ENCODE results near the gene ADD3. TPM values are rescaled to one million over a fixed set of nuclear protein-coding genes. Genes with fewer than 3 reads are reported as not detected.
A peak's percentile ranks its signal among the peaks of the same experiment; 100 is the strongest.

Gene ADD3
- total RNA-seq, 2 experiments from 2014 or later, result 85.2 to 85.8 TPM

DNA sequence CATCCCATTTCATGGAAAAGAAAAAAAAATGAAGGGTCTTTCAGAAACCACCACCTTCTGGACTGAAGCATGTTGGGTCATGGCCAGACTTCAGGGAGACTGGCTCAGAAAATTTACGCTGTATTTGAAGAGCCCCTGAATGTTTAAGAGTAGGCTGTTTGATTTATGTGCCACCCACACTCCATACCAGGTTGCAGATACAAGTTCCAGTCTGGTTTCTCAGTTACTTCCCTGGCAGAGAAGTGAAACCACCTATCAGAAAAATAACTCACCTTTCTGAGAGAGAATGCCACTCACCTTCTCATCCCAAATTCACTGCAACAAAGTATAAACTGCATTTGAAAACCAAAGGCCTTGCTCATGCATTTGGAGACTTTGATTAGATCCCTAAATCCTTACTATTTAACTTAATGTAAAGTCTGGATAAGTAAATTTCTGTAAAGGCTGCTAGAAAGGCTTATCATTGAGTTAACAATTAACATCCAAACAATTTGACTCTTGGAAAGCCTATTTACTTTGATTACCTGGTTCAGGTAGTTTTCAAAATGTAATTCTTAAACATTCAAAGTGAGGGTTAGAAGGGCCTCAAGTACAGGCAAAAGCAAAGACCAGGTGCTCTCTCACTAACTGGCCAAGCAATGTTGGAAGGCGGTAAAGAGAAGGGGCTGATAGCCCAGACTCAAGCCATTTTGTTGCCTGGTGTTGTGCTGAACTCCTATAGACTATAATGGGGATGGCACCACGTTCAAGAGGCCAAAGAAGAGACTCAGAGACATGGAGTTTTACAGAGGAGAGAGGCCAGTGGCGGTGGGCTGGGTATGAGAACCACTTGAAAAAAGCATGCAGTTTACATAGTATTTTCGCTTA lies 12.8 kb upstream of the ADD3 start:
- intact Hi-C loops (cut with micrococcal nuclease), result no loop called here

DNA sequence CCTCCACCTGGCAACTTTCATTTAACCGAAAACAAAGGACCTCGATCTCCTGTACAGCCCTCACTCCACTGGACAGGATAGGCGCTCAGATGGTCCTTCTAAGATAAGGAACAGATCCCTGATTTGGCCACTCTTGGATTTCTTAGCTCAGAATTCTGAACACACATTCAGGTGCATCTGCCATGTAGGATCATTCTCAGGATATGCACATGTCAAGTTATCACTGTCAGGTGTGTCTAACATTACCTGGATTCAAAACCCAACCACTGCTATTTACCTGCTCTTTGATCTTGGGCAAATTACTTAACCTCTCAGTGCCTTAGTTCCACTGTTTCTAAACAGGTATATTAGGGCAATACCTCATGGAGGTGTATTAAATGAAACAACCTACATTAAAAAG lies 12.2 kb upstream of the ADD3 start:
- no peaks in the 10 kb centered on the region for H3K36me3 Mint-ChIP-seq (ENCODE audit: low read depth)
- H3K27ac Mint-ChIP-seq, result no peak overlapping the region
- H3K27me3 Mint-ChIP-seq (ENCODE audit: low read depth), result no peaks in the 10 kb centered on the region
- CTCF ChIA-PET, result interaction anchor here (0.5 kb wide), 1 partner anchor 140 kb away, joined by 3 read pairs; no protein-coding TSS in a partner anchor
- no peak overlapping the region for H3K4me3 Mint-ChIP-seq
- intact Hi-C loops (cut with micrococcal nuclease), result no loop called here
- peaks cover 34% of the 10 kb centered on the region for H3K4me1 Mint-ChIP-seq (ENCODE audit: low read depth)
- DNase-seq, result no peak
- no peaks in the 10 kb centered on the region for H3K9me3 Mint-ChIP-seq

More for the DNA sequence above, 12.8 kb upstream of the ADD3 start:
- DNase-seq, result no peak
- CTCF ChIA-PET, result interaction anchor here (0.5 kb wide), 1 partner anchor 141 kb away, joined by 3 read pairs; no protein-coding TSS in a partner anchor
- H3K4me1 Mint-ChIP-seq (ENCODE audit: low read depth), result peaks cover 34% of the 10 kb centered on the region
- H3K36me3 Mint-ChIP-seq (ENCODE audit: low read depth), result no peaks in the 10 kb centered on the region
- H3K9me3 Mint-ChIP-seq, result no peaks in the 10 kb centered on the region
- no peaks in the 10 kb centered on the region for H3K27me3 Mint-ChIP-seq (ENCODE audit: low read depth)
- no peak overlapping the region for H3K27ac Mint-ChIP-seq
- H3K4me3 Mint-ChIP-seq, result no peak overlapping the region

DNA sequence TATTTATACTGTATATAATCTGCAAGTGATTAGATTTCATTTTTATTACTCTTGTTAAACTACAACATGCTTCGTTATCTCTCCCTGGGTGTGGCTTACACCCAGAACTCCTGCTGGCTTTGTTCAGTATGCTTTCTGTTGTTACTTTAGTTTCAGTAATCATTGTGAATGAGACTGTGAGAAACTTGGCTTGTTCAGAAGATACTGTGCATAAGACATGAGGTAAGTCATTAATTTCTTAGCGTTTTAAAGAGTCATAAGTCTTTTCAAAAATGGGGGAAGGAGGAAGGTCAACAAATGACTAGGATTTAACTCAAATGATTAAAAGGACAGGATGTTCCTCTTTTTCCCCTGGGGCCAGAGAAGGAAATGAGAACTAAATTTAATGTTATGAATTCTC lies 11.6 kb upstream of the ADD3 start:
- DNase-seq, result no peak
- CTCF ChIA-PET, result interaction anchor here (1.5 kb wide), 1 partner anchor 20 kb away, joined by 4 read pairs; no protein-coding TSS in a partner anchor
- Mint-ChIP-seq H3K27ac (no peak overlapping the region), H3K9me3 (no peaks in the 10 kb centered on the region), H3K36me3 (ENCODE audit: low read depth) (no peaks in the 10 kb centered on the region), H3K4me1 (ENCODE audit: low read depth) (peaks cover 34% of the 10 kb centered on the region), H3K27me3 (ENCODE audit: low read depth) (no peaks in the 10 kb centered on the region), H3K4me3 (no peak overlapping the region)
- intact Hi-C loops (cut with micrococcal nuclease), result no loop called here

DNA sequence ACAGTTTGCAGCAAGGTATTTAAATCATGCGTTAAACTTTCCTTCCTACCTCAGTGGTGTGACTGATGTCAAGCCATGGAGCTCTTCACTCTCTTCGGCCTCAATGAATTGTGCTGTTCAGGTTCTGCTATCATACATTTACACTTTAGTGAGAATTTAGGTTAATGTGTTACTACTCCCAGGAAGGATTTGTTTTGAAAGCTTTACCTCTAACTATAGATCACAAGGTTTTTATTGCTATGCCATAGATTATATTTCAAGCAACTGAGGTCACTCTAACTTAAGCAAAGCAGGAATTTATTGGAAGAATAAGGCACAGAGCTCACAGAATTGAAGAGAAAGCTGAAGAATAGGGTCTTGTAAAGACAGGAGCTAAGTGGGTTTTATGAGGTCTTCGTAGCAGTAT lies 11.0 kb upstream of the ADD3 start:
- Mint-ChIP-seq H3K27me3 (ENCODE audit: low read depth) (no peaks in the 10 kb centered on the region), H3K27ac (no peak overlapping the region), H3K4me3 (no peak overlapping the region), H3K4me1 (ENCODE audit: low read depth) (peaks cover 34% of the 10 kb centered on the region), H3K9me3 (no peaks in the 10 kb centered on the region), H3K36me3 (ENCODE audit: low read depth) (no peaks in the 10 kb centered on the region)
- intact Hi-C loops (cut with micrococcal nuclease), result no loop called here
- CTCF ChIA-PET, result interaction anchor here (0.5 to 1.5 kb wide), 2 partner anchors 20 to 78 kb away, joined by 3 to 4 read pairs; no protein-coding TSS in a partner anchor
- DNase-seq, result no peak

DNA sequence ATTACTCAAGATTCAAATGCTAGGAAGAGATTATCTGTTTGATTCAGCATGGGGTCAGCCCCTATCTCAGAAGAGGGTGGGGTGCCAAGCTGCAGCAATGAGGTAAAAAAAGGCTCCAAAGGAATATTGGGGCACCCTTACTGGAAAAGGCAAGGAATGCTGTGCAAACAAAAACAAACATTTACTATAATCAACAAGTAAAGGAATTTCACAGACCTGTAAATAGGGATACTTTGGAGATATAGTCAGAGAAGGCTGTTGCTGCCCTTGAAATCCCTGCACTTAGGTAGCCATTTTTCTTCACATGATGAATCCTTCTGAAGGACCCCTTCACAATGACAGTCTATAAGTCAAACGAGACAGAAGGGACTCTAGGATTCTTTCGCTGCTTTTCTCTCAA lies 10.6 kb upstream of the ADD3 start:
- Mint-ChIP-seq H3K9me3 (no peaks in the 10 kb centered on the region), H3K4me1 (ENCODE audit: low read depth) (peaks cover 34% of the 10 kb centered on the region), H3K27me3 (ENCODE audit: low read depth) (no peaks in the 10 kb centered on the region), H3K27ac (no peak overlapping the region), H3K4me3 (no peak overlapping the region), H3K36me3 (ENCODE audit: low read depth) (no peaks in the 10 kb centered on the region)
- CTCF ChIA-PET, result interaction anchor here (0.5 to 1.5 kb wide), 3 partner anchors 18 to 77 kb away, joined by 3 to 4 read pairs (median 3); no protein-coding TSS in a partner anchor
- intact Hi-C loops (cut with micrococcal nuclease), result no loop called here
- DNase-seq, result no peak

DNA sequence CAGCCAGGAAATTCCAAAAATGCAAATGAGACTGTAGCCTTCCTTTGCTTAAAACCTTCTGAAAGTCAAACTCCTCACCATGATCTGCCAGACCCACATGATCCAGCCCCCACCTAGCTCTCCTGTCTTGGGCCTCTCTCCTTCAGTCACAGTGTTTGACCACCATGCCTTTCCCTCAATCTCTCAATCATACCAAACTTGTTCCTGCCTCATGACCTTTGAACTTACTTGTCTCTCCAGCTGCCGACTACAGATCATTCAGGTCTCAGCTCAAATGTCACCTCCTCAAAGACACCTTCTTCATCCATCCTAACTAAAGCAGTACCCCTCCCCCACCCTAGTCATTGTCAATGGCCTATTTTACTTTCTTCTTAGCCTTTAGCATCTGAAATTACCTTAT lies 9.3 kb upstream of the ADD3 start:
- CTCF ChIA-PET, result interaction anchor here (1.0 to 1.5 kb wide), 3 partner anchors 19 to 139 kb away, joined by 3 to 5 read pairs (median 3); no protein-coding TSS in a partner anchor
- intact Hi-C loops (cut with micrococcal nuclease), result no loop called here
- no peak for DNase-seq
- Mint-ChIP-seq H3K4me3 (no peak overlapping the region), H3K4me1 (ENCODE audit: low read depth) (peaks cover 30% of the 10 kb centered on the region), H3K9me3 (no peaks in the 10 kb centered on the region), H3K36me3 (ENCODE audit: low read depth) (no peaks in the 10 kb centered on the region), H3K27ac (no peak overlapping the region), H3K27me3 (ENCODE audit: low read depth) (no peaks in the 10 kb centered on the region)

DNA sequence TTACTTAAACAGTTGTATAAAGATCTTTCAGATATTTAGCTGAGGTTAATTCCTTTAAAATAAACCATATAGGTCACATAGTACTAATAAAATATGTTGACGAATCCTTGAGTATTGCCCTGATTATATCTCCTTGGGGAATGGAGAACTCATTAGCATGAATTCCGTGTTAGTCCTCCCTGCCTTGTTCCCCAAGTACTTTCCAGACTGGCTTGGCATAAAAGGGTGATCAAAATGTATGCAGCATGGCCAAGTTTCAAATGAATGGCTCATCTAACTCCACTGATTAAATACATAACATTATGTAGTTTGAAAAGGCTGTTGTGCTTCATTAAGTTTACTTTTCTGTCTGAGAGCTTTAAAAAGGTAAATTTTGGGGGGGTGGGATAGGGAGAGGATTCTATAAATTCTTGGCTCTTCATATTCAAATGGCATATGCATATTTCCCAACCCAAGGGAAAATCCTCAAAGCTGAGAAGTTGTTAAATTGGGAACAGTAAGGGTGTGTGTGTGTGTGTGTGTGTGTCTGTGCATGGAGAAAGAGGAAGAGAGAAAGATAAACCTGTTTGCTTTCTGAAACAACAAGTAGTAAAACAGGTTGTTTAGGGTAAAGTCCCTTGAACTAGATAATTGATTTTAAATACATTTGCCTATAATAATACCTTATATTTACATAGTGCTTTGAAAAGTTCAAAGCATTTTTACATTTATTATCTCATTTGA lies 4.8 kb upstream of the ADD3 start:
- Mint-ChIP-seq H3K4me1 (ENCODE audit: low read depth) (peaks cover 19% of the 10 kb centered on the region), H3K4me3 (no peak overlapping the region)
- intact Hi-C loops (cut with micrococcal nuclease), result no loop called here

DNA sequence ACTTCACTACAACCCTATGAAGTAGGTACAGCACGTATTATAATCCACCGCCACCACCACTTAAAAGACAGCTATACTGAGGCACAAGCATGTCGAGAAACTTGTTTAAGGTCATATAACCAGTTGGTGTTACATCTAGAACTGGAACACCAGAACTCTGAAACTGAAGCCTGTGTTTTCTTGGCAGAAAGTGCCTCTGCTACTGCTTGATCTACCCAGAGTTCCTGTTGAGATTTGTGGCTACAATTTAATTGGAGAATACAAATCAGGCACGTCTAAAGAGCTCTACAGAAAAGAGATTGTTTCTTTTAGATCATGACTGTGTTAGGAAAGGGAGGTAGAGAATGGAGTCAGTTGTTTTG lies 4.3 kb upstream of the ADD3 start:
- Mint-ChIP-seq H3K36me3 (ENCODE audit: low read depth) (no peaks in the 10 kb centered on the region), H3K9me3 (no peaks in the 10 kb centered on the region), H3K27me3 (ENCODE audit: low read depth) (no peaks in the 10 kb centered on the region), H3K4me1 (ENCODE audit: low read depth) (peaks cover 14% of the 10 kb centered on the region), H3K4me3 (no peak overlapping the region), H3K27ac (no peak overlapping the region)
- no peak for DNase-seq
- CTCF ChIA-PET, result interaction anchor here (1.4 kb wide), 2 partner anchors 47 to 119 kb away, joined by 3 to 4 read pairs; no protein-coding TSS in a partner anchor
- intact Hi-C loops (cut with micrococcal nuclease), result no loop called here

More for the DNA sequence above, 4.8 kb upstream of the ADD3 start:
- Mint-ChIP-seq H3K27ac (no peak overlapping the region), H3K9me3 (no peaks in the 10 kb centered on the region), H3K36me3 (ENCODE audit: low read depth) (no peaks in the 10 kb centered on the region), H3K27me3 (ENCODE audit: low read depth) (no peaks in the 10 kb centered on the region)
- no peak for DNase-seq
- CTCF ChIA-PET, result interaction anchor here (0.6 to 1.4 kb wide), 2 partner anchors 58 to 119 kb away, joined by 3 read pairs; no protein-coding TSS in a partner anchor

DNA sequence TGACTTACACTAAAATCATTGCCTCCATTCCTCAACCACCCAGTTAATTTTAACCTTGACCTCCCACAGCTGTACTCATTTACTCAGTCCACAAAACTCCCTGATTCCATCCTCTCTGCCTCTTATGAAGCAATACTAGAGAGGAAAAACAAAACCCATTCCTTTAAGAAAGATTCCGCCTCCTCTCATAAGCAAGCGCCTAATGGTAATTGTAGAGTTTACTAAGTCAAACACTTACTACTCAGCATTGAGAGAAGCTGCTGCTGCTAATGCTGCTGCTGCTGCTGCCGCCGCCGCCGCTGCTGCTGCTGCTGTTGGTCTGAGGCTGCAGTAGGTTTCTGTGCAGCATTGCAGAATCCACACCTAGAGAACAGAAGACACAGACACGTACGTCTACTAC lies 2.1 kb upstream of the ADD3 start:
- Mint-ChIP-seq H3K9me3 (no peaks in the 10 kb centered on the region), H3K36me3 (ENCODE audit: low read depth) (no peaks in the 10 kb centered on the region), H3K4me1 (ENCODE audit: low read depth) (peaks cover 25% of the 10 kb centered on the region), H3K4me3 (no peak overlapping the region), H3K27ac (no peak overlapping the region), H3K27me3 (ENCODE audit: low read depth) (no peaks in the 10 kb centered on the region)
- intact Hi-C loops (cut with micrococcal nuclease), result loop anchor here (2.0 to 5.0 kb wide), 3 partner anchors 221 to 857 kb away; no protein-coding TSS in a partner anchor
- CTCF ChIA-PET, result interaction anchor here (1.0 to 1.6 kb wide), 3 partner anchors 28 to 105 kb away, joined by 3 to 5 read pairs (median 3); no protein-coding TSS in a partner anchor
- DNase-seq, result peak; percentile 23

DNA sequence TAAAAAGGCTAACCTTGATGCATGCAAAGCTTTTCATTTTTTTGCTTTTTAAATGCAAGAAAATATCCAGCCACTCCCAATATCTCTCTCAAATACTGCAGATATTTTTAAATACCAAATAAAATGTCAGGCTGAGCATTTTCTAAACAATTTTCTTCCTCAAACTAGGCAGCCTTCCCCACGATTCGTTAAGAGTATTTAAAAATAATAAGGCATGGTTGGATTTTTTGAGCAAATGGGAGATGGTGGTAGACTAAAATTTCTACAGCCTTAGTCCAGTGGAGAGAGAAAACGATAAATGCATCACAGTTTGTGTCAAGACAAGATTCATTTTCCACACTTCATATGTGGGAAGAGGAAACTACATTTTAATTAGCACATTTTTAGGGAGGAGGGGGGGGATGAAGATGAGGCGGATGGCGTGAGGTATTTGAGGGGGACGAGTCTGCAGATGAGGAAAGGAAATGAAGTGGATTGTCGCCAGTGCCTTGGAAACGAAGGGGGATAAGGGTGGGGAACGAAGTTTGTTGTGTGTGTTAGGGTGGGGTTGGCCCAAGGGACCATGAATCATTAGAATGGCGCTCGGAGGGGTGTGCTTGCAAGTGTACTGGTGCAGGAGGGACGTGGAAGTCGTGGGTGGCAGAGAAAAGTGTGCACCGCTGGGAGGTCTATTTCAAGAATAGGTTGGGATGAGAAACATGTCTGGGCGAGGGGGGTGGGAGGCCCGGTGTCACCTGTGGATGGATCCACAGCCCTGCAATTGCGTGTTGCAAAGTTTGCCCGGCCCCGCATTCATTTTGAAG lies 1.2 kb upstream of the ADD3 start:
- no peak overlapping the region for H3K27ac Mint-ChIP-seq
- peak; percentile 27 for DNase-seq
- intact Hi-C loops (cut with micrococcal nuclease), result loop anchor here (1.0 to 5.0 kb wide), 4 partner anchors 28 to 856 kb away; no protein-coding TSS in a partner anchor
- no peaks in the 10 kb centered on the region for H3K27me3 Mint-ChIP-seq (ENCODE audit: low read depth)
- H3K9me3 Mint-ChIP-seq, result no peaks in the 10 kb centered on the region
- H3K4me3 Mint-ChIP-seq, result no peak overlapping the region
- no peaks in the 10 kb centered on the region for H3K36me3 Mint-ChIP-seq (ENCODE audit: low read depth)
- peaks cover 31% of the 10 kb centered on the region for H3K4me1 Mint-ChIP-seq (ENCODE audit: low read depth)
- CTCF ChIA-PET, result interaction anchor here (0.6 to 1.4 kb wide), 4 partner anchors 29 to 116 kb away, joined by 3 to 5 read pairs (median 4); no protein-coding TSS in a partner anchor

DNA sequence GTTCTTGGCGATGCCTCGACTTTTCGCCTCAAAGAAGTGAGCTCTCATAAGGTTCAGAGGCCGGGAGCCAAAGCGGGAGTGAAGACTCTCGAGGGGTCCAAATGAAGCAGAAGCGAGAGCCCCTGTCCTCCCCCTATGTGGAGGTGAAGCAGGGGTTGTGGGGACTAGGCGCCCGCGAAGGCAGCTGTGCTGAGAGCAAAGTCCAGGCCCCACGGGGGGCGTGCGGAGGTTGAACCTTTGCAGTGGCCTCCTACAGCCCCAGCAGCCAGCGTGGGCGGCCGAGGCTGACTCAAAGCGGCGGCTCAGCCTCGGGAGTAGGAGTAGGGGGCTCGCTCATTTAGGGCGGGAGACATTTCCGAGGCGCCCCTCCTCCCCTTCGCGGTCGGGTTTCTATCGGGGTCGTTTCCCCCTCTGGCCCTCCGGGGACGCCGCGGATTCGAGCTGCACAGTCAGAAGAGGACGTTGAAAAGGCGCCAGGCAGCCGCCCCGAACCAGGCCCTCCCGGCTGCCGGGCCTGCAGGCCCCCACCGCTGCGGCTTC lies 553 bp upstream of the ADD3 start:
- CTCF ChIA-PET, result interaction anchor here (0.6 to 1.4 kb wide), 3 partner anchors 73 to 117 kb away, joined by 3 to 5 read pairs (median 3); no protein-coding TSS in a partner anchor
- no peaks in the 10 kb centered on the region for H3K27me3 Mint-ChIP-seq (ENCODE audit: low read depth)
- peak; percentile 56 for DNase-seq
- no peak overlapping the region for H3K4me3 Mint-ChIP-seq
- no peaks in the 10 kb centered on the region for H3K36me3 Mint-ChIP-seq (ENCODE audit: low read depth)
- H3K27ac Mint-ChIP-seq, result peak overlapping the region; percentile 39
- intact Hi-C loops (cut with micrococcal nuclease), result loop anchor here (1.0 to 5.0 kb wide), 4 partner anchors 29 to 855 kb away; no protein-coding TSS in a partner anchor
- no peaks in the 10 kb centered on the region for H3K9me3 Mint-ChIP-seq
- H3K4me1 Mint-ChIP-seq (ENCODE audit: low read depth), result peaks cover 38% of the 10 kb centered on the region

Data from activated naive CD4-positive, alpha-beta T cell treated with anti-CD3 and anti-CD28 coated beads for 36 hours (primary cell).